ENCODE results near the gene ZCCHC24.

ZCCHC24 gene

DNA sequence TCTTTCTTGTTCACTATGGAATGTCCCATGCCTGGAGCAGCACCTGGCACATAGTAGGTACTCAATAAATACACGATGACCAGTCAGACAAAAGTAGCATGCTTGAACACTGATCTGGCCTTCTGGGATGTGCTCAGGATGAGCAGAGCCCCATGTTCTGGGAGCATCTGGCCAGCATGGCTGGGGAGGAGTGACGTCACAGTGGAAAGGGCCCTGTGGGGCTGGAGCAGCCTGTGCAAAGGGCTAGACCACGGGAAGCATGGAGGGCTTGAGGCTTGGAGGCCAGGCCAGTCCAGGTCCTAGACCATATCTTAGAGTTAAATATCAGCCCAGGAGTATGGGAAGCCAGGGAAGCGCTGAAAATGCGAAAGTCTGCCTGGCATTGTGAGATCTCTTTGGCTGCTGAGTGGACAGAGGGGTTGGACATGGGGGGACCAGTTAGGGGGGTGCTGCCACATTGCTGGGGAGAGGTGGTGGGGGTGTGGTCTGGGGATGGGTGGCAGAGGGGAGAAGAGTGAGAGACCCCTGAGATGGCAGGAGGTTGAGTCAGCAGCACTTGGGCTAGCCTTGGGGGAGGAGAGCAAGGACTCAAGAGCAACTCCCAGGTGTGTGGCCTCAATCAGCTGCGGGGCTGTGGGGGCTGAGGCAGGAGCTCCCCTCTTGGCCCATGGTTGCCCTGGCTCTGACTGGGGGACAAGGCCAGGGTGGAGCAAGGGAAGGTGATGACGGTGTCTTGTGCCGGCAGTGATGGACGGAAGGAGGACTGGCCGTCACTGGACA is 34.9 kb downstream of the ZCCHC24 start:
- H3K27me3 Mint-ChIP-seq, result peaks cover 18% of the 10 kb centered on the region
- no peaks in the 10 kb centered on the region for H3K9me3 Mint-ChIP-seq
- intact Hi-C loops (cut with micrococcal nuclease), result no loop called here
- peaks cover 42% of the 10 kb centered on the region for H3K4me1 Mint-ChIP-seq (ENCODE audit: low read depth)
- peak overlapping the region; percentile 61 for H3K27ac Mint-ChIP-seq
- H3K36me3 Mint-ChIP-seq (ENCODE audit: low read depth), result peaks cover 32% of the 10 kb centered on the region
- no peak overlapping the region for H3K4me3 Mint-ChIP-seq

DNA sequence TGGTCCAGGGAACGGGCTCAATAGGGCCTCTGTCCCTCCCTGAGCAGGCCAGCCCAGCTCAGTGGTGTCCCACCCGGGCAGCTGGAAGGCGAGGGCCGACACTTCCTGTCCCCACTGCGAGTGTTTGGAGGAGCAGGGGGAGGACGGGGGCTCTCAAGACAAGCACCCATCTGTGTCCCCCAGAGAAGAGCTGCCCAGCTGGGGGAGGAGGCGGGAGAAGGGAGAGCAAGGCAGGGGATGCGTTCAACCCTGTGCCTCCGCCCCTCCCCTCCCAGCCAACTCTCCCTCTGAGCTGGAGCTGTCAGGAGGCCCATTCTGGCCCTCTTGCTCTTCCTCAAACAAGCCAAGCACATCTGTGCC is 35.7 kb downstream of the ZCCHC24 start:
- no peaks in the 10 kb centered on the region for H3K9me3 Mint-ChIP-seq
- peaks cover 42% of the 10 kb centered on the region for H3K4me1 Mint-ChIP-seq (ENCODE audit: low read depth)
- intact Hi-C loops (cut with micrococcal nuclease), result no loop called here
- H3K27ac Mint-ChIP-seq, result peak overlapping the region; percentile 61
- peaks cover 30% of the 10 kb centered on the region for H3K36me3 Mint-ChIP-seq (ENCODE audit: low read depth)
- H3K27me3 Mint-ChIP-seq, result peaks cover 21% of the 10 kb centered on the region
- H3K4me3 Mint-ChIP-seq, result no peak overlapping the region

DNA sequence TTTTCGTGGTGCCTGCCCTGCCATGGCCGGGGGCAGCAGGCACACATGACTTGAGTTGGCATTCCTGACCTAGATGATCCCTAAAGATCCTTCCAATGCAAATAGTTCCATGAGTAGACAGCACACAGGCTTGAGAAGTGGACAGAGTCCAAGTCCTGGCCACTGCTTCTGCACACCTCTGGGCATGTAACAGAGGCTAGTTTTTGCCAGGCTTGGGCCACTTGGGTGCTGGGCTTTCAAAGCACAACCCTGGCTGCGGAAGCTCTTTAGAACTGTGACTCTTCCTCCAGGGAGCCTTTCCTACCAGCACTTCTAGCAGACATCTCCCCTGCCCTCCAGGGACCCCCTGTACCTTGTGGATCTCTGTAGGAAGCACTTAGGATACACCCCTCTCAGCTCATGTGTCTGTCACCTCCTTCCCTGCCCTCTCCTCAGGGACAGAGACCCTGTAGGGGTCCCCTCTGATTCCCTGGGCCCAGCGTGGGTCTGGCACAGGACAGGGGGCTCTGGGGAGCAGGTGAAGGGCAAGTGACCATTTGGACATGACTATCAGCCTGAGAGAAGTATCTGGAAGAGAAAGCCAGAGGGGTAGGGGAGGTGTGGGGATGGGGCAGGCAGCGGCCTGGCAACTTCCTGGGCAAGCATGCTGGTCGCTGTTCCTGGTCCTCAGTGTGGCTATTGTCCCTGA is 36.2 kb downstream of the ZCCHC24 start:
- intact Hi-C loops (cut with micrococcal nuclease), result no loop called here
- peaks cover 29% of the 10 kb centered on the region for H3K36me3 Mint-ChIP-seq (ENCODE audit: low read depth)
- no peak overlapping the region for H3K4me3 Mint-ChIP-seq
- peaks cover 43% of the 10 kb centered on the region for H3K4me1 Mint-ChIP-seq (ENCODE audit: low read depth)
- no peaks in the 10 kb centered on the region for H3K9me3 Mint-ChIP-seq
- peak overlapping the region; percentile 61 for H3K27ac Mint-ChIP-seq
- H3K27me3 Mint-ChIP-seq, result peaks cover 23% of the 10 kb centered on the region

DNA sequence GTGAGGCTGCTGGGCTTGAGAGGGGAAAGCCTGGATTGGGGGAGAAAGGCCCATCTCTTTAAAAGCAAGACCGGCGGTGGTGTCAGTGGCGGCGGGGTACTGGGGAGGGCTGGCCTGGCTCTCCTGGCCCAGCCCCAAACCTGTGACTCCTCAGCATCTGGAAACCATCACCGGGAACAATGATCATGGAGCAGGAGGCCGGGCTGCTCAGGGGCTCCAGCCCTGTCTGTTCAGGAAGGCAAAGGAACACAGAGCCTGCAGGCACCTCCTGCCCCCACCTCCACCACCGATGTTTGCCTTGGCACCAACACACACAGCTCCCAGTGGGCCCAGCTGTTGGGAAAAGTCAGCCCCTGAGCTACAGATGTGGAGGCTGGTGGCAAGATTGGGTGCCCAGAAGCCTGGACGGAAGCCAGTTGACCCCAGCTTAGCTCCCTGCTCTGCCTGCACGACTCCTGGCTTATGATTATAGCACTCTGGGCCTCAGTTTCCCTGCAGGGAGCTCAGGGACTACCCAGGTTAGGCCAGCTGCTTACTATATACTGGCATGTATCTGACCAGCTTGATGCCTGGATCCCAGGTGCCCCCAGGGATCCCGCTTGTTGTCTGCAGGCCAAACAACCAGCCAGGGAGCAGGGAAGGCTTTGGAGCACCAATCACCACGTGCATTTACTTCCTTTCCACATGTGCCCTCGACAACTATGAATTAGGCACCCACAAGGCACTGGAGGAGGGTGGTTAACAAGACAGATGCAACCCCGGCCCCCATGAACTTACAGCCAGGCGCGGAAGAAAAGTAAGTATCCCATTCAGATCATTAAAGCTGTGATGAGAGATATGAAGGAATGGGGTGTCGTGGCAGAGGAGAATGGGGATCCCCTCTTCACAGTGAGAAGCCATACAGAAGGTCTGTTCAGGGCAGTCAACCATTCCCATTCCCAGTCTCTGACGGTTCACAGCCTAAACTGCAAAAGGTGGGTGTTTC is 37.3 kb downstream of the ZCCHC24 start:
- Mint-ChIP-seq H3K9me3 (no peaks in the 10 kb centered on the region), H3K4me1 (ENCODE audit: low read depth) (peaks cover 54% of the 10 kb centered on the region), H3K27ac (no peak overlapping the region), H3K36me3 (ENCODE audit: low read depth) (peaks cover 29% of the 10 kb centered on the region), H3K4me3 (no peak overlapping the region), H3K27me3 (peaks cover 29% of the 10 kb centered on the region)
- intact Hi-C loops (cut with micrococcal nuclease), result no loop called here

DNA sequence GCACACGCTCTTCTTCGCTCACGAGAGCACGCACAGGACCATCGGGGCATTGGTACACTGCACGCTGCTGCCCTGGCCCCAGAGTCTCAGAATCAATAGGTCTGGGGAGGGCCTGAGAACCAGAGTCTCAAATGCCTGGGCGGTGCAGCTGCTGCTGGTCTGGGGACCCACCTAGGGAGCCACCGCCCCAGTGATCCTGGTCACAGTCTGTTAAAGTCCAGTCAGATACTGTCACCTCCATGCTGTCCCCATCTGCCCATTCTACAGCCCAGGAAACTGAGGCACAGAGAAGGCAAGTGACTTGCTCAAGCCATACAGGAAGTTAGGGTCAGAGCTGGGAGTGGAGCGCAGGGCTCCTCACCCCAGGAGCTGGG is 38.0 kb downstream of the ZCCHC24 start:
- no peak overlapping the region for H3K27ac Mint-ChIP-seq
- peaks cover 34% of the 10 kb centered on the region for H3K27me3 Mint-ChIP-seq
- intact Hi-C loops (cut with micrococcal nuclease), result no loop called here
- H3K4me3 Mint-ChIP-seq, result no peak overlapping the region
- peaks cover 60% of the 10 kb centered on the region for H3K4me1 Mint-ChIP-seq (ENCODE audit: low read depth)
- H3K9me3 Mint-ChIP-seq, result no peaks in the 10 kb centered on the region
- peaks cover 34% of the 10 kb centered on the region for H3K36me3 Mint-ChIP-seq (ENCODE audit: low read depth)

DNA sequence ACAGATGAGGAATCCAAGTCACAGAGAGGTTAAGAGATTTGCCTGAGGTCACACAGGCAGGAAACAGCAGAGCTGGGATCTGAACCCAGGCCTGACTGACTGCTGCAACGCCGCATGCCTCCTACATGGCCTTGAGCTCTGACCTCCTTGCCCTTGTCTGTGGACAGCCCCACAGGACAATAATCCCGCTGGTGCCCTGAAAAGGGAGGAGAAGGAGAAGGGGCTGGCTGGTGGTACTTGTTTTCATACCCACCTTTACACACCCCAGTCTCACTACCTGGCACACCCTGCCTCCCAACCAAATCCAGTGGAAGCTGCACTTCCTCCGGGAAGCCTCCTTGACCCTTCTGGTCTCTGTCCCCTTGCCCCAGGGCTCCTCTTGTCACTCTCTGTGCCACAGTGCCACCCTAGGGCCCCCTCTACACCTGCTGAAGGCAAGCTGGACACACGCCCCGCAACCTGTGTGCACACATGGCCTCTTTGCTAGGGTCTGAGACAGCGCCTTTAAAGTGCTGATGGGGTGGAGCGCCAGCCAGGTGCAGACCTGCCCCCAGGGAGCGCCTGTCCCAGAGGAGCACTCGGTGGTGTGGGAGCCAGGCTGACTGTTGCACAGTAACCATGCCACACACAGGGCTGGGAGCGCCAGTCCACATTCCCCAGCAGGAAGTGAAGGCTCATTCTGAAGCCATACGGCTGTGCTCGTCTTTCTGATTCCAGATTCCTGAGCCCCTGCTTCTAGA is 38.6 kb downstream of the ZCCHC24 start:
- Mint-ChIP-seq H3K4me1 (ENCODE audit: low read depth) (peaks cover 63% of the 10 kb centered on the region), H3K4me3 (no peak overlapping the region), H3K36me3 (ENCODE audit: low read depth) (peaks cover 34% of the 10 kb centered on the region), H3K9me3 (no peaks in the 10 kb centered on the region), H3K27me3 (peaks cover 34% of the 10 kb centered on the region), H3K27ac (no peak overlapping the region)
- intact Hi-C loops (cut with micrococcal nuclease), result no loop called here

DNA sequence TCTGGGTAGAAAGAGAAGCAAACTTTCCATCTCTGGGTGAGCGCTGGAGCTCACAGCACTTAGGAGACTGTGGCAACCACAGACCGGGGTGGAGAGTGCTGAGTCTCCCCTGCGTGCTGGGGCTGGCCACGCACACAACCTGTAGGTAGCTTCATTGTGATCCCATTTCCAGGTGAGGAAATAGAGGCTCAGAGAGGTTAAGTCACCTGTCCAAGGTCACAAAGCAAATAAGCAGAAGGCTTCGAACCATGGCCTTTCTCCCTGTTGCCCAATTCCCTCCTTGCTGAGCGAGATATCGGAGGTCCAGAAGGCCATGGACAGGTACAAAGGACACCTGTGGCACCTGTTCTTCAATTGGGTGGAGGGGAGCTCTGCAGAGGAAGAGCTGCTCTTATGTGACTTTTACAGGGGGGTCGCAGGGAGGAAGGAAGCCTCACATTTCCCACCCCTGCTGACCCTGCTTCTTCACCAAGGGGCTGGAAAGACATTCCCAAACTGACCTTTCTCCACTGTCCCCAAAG is 39.4 kb downstream of the ZCCHC24 start:
- intact Hi-C loops (cut with micrococcal nuclease), result no loop called here
- H3K4me3 Mint-ChIP-seq, result no peak overlapping the region
- peaks cover 34% of the 10 kb centered on the region for H3K36me3 Mint-ChIP-seq (ENCODE audit: low read depth)
- H3K27me3 Mint-ChIP-seq, result peaks cover 38% of the 10 kb centered on the region
- H3K27ac Mint-ChIP-seq, result peak overlapping the region; percentile 82
- peaks cover 71% of the 10 kb centered on the region for H3K4me1 Mint-ChIP-seq (ENCODE audit: low read depth)
- no peaks in the 10 kb centered on the region for H3K9me3 Mint-ChIP-seq

DNA sequence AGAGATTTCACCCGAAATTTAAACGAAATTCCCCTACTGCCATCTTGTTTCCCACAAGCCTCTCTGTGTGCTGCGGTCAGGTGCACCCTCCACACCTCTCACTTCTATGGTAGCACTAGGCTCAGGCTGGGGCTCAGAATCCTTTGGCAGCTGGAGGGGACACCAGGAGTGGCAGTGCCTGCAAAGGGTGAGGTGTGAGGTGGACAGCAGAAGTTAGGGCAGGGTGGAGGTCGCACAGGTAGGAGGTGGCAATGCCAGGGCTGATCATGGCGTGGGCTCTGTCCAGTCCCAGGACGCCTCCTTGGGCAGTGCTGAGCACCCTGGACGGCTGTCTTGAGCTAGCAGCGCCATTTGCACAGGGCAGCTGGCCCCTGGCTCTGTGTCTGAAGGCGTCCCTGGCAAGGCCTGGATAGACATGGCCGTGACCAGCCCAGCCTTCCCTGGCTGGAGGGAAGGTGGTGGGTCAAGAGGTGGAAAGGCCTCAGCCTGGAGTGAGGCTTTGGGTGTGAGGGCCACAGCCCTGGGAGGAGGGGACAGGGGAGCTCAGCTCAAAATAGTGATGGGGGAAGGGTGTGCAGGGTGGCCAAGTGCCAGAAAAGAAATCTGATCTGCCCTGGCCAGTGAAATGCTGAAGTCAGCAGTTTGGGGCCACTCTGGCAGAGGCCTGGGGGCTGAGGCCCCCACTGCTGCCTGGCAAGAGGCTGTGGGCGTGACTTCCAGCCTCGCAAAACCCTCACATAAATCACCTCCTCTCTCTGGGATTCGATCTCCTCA is 40.0 kb downstream of the ZCCHC24 start:
- Mint-ChIP-seq H3K27ac (peak overlapping the region; percentile 82), H3K4me3 (no peak overlapping the region), H3K4me1 (ENCODE audit: low read depth) (peaks cover 78% of the 10 kb centered on the region), H3K27me3 (peaks cover 38% of the 10 kb centered on the region), H3K9me3 (no peaks in the 10 kb centered on the region), H3K36me3 (ENCODE audit: low read depth) (peaks cover 31% of the 10 kb centered on the region)
- intact Hi-C loops (cut with micrococcal nuclease), result no loop called here

DNA sequence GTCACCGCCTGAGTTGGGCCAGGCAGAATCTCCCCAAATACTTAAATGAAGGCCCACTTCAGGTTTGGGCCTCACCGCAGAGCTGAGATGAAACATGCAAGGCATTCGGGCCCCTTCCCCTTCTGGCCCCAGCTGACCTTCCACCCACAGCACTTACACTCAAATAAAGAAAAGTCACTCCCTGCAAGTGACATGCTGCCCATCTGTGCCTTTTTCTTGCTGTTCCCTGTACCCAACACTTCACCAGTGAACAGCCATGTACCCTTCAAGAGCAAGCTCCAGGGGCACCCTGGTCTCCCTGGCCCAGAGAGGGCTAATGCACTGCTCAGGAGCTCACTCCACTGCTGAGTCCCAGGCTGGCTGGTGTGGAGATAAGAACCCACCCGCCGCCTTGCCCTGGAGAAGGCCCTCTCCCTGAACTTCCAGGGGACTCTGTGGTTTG is 40.7 kb downstream of the ZCCHC24 start:
- H3K9me3 Mint-ChIP-seq, result no peaks in the 10 kb centered on the region
- peaks cover 38% of the 10 kb centered on the region for H3K27me3 Mint-ChIP-seq
- H3K4me1 Mint-ChIP-seq (ENCODE audit: low read depth), result peaks cover 85% of the 10 kb centered on the region
- intact Hi-C loops (cut with micrococcal nuclease), result no loop called here
- peaks cover 28% of the 10 kb centered on the region for H3K36me3 Mint-ChIP-seq (ENCODE audit: low read depth)
- peak overlapping the region; percentile 39 for H3K4me3 Mint-ChIP-seq
- peak overlapping the region; percentile 82 for H3K27ac Mint-ChIP-seq

DNA sequence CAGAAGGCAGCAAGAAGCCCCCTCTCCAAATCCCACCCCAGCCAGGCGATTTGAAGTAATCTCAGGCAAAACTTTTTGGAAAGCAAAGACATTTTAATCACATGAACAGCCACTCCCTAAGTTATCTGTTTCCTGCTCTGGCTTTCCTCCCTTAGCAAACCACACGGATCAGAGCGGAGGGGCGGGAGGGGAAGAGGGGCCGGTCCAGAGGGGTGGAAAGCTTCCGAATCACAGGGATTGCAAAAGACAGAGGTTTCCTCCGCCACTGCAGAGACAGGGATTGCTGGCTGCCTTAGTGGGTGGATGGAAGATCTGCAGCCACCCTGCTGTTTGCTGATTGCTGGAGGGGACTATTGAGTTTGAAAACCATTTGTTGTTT is 41.2 kb downstream of the ZCCHC24 start:
- intact Hi-C loops (cut with micrococcal nuclease), result no loop called here
- H3K27me3 Mint-ChIP-seq, result peaks cover 35% of the 10 kb centered on the region
- H3K9me3 Mint-ChIP-seq, result no peaks in the 10 kb centered on the region

DNA sequence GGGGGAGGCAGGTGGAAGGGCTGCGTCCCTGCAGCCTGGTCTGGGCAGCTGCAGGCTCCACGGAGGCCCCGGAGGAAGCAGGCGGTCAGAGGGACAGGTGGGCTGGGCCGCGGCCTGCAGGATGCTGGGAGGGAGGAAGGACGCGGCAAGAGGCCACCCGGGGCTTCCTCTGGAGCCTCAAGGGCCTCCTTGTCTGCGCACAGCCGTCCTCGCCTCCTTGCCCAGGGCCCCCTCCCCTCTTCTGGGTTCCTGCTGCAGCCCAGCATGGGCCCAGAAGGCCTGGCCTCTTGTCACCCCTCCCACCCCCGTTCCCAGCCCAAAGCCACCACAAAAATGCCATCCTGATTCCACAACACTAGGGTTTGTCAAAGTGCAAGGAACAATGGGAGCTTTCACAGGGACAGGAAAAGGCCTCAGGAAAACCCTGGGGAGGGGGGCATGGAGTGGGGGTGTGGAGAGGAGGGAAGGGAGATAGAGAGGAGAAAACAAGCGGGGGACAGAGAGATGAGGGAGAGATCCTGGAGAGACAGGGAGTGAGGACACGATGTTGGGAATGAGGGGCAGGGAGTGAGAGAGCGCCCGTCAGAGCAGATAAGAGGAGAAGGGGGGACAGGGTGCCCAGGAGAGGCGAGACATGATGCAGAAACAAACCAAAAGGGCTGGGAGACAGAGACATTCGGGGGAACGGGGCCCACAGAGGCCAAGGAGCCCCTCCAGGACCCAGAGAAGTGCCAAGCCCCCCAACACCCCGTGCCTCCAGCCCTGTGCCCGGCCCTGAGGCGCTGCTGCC is 41.8 kb downstream of the ZCCHC24 start:
- intact Hi-C loops (cut with micrococcal nuclease), result no loop called here
- H3K4me1 Mint-ChIP-seq (ENCODE audit: low read depth), result peaks cover 95% of the 10 kb centered on the region
- H3K4me3 Mint-ChIP-seq, result peak overlapping the region; percentile 30
- H3K27ac Mint-ChIP-seq, result peak overlapping the region; percentile 82
- peaks cover 33% of the 10 kb centered on the region for H3K27me3 Mint-ChIP-seq
- peaks cover 24% of the 10 kb centered on the region for H3K36me3 Mint-ChIP-seq (ENCODE audit: low read depth)
- no peaks in the 10 kb centered on the region for H3K9me3 Mint-ChIP-seq

More for the DNA sequence above, 41.2 kb downstream of the ZCCHC24 start:
- Mint-ChIP-seq H3K4me3 (no peak overlapping the region), H3K36me3 (ENCODE audit: low read depth) (peaks cover 27% of the 10 kb centered on the region), H3K27ac (peak overlapping the region; percentile 82), H3K4me1 (ENCODE audit: low read depth) (peaks cover 90% of the 10 kb centered on the region)

DNA sequence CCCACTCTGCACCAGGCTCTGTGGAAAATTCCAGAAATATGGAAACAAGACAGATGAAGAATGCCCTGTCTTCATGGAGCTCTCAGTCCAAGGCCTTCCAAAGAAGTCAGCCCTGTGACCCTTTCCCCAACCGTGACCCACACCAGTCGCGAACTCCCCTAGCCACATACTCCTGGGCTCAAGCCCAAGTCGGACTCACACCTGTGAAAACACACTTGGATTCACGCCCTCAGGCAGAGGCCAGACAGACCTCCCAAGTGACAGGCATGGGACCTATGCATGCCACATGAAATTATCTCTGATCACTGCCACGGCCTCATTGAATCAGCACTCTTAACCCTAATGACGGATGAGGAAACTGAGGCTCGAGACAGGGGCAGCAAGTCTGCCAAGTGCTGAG is 42.5 kb downstream of the ZCCHC24 start:
- Mint-ChIP-seq H3K36me3 (ENCODE audit: low read depth) (peaks cover 24% of the 10 kb centered on the region), H3K4me1 (ENCODE audit: low read depth) (peaks cover 94% of the 10 kb centered on the region), H3K9me3 (no peaks in the 10 kb centered on the region), H3K27ac (peak overlapping the region; percentile 26), H3K27me3 (peaks cover 33% of the 10 kb centered on the region), H3K4me3 (no peak overlapping the region)
- intact Hi-C loops (cut with micrococcal nuclease), result no loop called here

Measured in dendritic cell treated with granulocyte-macrophage colony-stimulating factor and Interleukin-4, amounts not matched to agents 40 ng/mL and 50 ng/mL, for 4 days (primary cell).